Vagina (tissue), 2 donors: ENCODE measurements around the gene SAMD4A.

ENCODE experiments used
- CTCF ChIP-seq, 3 experiments: fragments of 450-650 bp in 2 of 3; fragments of 200-600 bp in 1 of 3; sonication (generic) in 1 of 3; IDR thresholded peaks; one replicate each; pipeline ENCODE4 v1.5.1; 2017 to 2019; ENCODE audit warnings: antibody characterized with exemption in 3 of 3, mild to moderate bottlenecking in 2 of 3, moderate library complexity in 2 of 3
- POLR2A ChIP-seq, 2 donors: fragments of 450-650 bp; IDR thresholded peaks; one replicate each; pipeline ENCODE4 v1.6.1; 2017; ENCODE audit warnings: antibody characterized with exemption in 2 of 2, mild to moderate bottlenecking in 2 of 2, moderate library complexity in 2 of 2

- TF ChIP-seq CTCF (IDR thresholded peaks at IDR 0.05), result no peak
- no peak for TF ChIP-seq POLR2A (IDR thresholded peaks at IDR 0.05)
Observed at GRCh38 chr14:54633076-54633475, 66.1 kb downstream of the SAMD4A start.
